Lung (tissue), 12 donors: Measurements from ENCODE around the gene STXBP6. TPM values are rescaled to one million over a fixed set of nuclear protein-coding genes. Genes with fewer than 3 reads are reported as not detected.

Source experiments
- ATAC-seq: fragments of 200-7000 bp; cut with Tn5 transposase; one replicate; pipeline ENCODE4 v1.9.1; 2020; ENCODE audit warnings: moderate number of reproducible peaks; ENCODE audit not compliant: insufficient read depth, low FRiP score
- DNase-seq, 3 donors: peaks; one replicate each; pipeline ENCODE4 v3.0.0-alpha.2; 2013 to 2017
- H3K27ac ChIP-seq, 2 donors: one replicate each; pipeline ENCODE4 v1.5.1; 2013; ENCODE audit warnings: mild to moderate bottlenecking in 2 of 2, moderate library complexity in 2 of 2, control low read depth in 1 of 2, inconsistent platforms in 1 of 2, low read depth in 1 of 2, low read length in 1 of 2
- H3K27me3 ChIP-seq, 3 donors: one replicate each; pipeline ENCODE4 v1.5.1; 2013; ENCODE audit warnings: low read length in 2 of 3; ENCODE audit not compliant: control insufficient read depth in 3 of 3, insufficient read depth in 3 of 3
- H3K36me3 ChIP-seq, 4 donors: one replicate each; pipeline ENCODE4 v1.5.1; 2013; ENCODE audit warnings: low read length in 4 of 4, mild to moderate bottlenecking in 1 of 4, moderate library complexity in 1 of 4; ENCODE audit not compliant: control insufficient read depth in 4 of 4, insufficient read depth in 4 of 4
- H3K4me1 ChIP-seq, 5 donors: one replicate each; pipeline ENCODE4 v1.5.1; 2013; ENCODE audit warnings: low read length in 5 of 5, mild to moderate bottlenecking in 2 of 5, moderate library complexity in 1 of 5; ENCODE audit not compliant: control insufficient read depth in 5 of 5, insufficient read depth in 5 of 5
- H3K4me3 ChIP-seq: one replicate; pipeline ENCODE4 v1.5.1; 2013; ENCODE audit warnings: mild to moderate bottlenecking, control low read depth, moderate library complexity
- H3K9ac ChIP-seq, 2 donors: one replicate each; pipeline ENCODE4 v1.5.1; 2013; ENCODE audit warnings: low read length in 2 of 2, control low read depth in 1 of 2; ENCODE audit not compliant: insufficient read depth in 1 of 2
- H3K9me3 ChIP-seq, 4 donors: one replicate each; pipeline ENCODE4 v1.5.1; 2013; ENCODE audit warnings: low read length in 3 of 4, mild to moderate bottlenecking in 1 of 4, moderate library complexity in 1 of 4; ENCODE audit not compliant: control insufficient read depth in 4 of 4, insufficient read depth in 3 of 4
- WGBS, 2 donors: extraction: QIAGEN DNeasy Blood & Tissue Kit; methylation state at CpG; one replicate each; pipeline ENCODE4 v1.1.7; 2013; 5-methylcytosine and 5-hydroxymethylcytosine counted together
- polyA plus RNA-seq, 2 donors: library from polyadenylated mRNA; stranded (reverse); fragments of 200-250 nt; gene quantifications; one replicate each; pipeline ENCODE4 v1.2.1, GENCODE V29; 2013
- total RNA-seq, 2 donors: library from RNA; depleted of rRNA in 1 of 2; stranded (reverse); fragments of >200 nt in 1 of 2; gene quantifications; one replicate each; pipeline ENCODE4 v1.2.1, GENCODE V29; 2014 to 2021
- TF ChIP-seq, protein P1 (sequence below): IDR thresholded peaks from 2 replicates; pipeline ENCODE4 v1.5.1; 2012; ENCODE audit warnings: mild to moderate bottlenecking; ENCODE audit errors: control extremely low read depth, extremely low read depth
- donor health status: control.
- donor health status: control.
- donor health status: Bipolar disorder and iron deficiency.
- donor health status: healthy.
- donor health status: DM: yes; HTN: yes; CAD: no.

STXBP6 gene
- total and polyA plus RNA-seq, 4 donors = 9.3 to 42.5 (median 10.5) TPM

GRCh38 chr14:25090256-25090655 is 40.3 kb upstream of the STXBP6 start:
- Histone ChIP-seq H3K36me3 (no peaks in the 10 kb centered on the region), H3K9ac (no peak overlapping the region), H3K27me3 (no peaks in the 10 kb centered on the region), H3K27ac (no peak overlapping the region), H3K4me3 (no peak overlapping the region), H3K9me3 (no peaks in the 10 kb centered on the region), H3K4me1 (peaks cover 0 to 6% (median 0%) of the 10 kb centered on the region in 5 donors)
- no peak for DNase-seq
- TF ChIP-seq, protein P1, sequence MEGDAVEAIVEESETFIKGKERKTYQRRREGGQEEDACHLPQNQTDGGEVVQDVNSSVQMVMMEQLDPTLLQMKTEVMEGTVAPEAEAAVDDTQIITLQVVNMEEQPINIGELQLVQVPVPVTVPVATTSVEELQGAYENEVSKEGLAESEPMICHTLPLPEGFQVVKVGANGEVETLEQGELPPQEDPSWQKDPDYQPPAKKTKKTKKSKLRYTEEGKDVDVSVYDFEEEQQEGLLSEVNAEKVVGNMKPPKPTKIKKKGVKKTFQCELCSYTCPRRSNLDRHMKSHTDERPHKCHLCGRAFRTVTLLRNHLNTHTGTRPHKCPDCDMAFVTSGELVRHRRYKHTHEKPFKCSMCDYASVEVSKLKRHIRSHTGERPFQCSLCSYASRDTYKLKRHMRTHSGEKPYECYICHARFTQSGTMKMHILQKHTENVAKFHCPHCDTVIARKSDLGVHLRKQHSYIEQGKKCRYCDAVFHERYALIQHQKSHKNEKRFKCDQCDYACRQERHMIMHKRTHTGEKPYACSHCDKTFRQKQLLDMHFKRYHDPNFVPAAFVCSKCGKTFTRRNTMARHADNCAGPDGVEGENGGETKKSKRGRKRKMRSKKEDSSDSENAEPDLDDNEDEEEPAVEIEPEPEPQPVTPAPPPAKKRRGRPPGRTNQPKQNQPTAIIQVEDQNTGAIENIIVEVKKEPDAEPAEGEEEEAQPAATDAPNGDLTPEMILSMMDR = no peak
- ATAC-seq = no peak
- WGBS, 2 donors = 77 to 81% methylated on average over 2 of the region's 2 CpGs

DNA sequence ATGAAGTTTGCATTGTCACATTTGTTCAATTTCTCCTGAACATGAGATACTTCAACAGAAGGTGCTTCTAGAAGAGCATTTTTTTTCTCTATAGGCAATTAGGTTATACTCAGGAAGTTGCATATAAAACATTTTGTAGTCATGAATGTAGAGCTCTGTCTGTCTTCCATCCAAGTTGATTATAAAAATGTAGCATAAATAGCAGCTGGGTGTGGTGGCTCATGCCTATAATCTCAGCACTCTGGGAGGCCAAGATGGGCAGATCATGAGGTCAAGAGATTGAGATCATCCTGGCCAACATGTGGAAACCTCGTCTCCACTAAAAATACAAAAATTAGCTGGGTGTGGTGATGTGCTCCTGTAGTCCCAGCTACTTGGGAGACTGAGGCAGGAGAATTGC is 39.5 kb upstream of the STXBP6 start:
- Histone ChIP-seq H3K27ac (no peak overlapping the region), H3K36me3 (no peaks in the 10 kb centered on the region), H3K9ac (no peak overlapping the region), H3K9me3 (no peaks in the 10 kb centered on the region), H3K4me3 (no peak overlapping the region), H3K27me3 (no peaks in the 10 kb centered on the region), H3K4me1 (peaks cover 0 to 6% (median 0%) of the 10 kb centered on the region in 5 donors)
- DNase-seq (no peak), ATAC-seq (no peak)
- WGBS, 2 donors = 85 to 93% methylated on average over 1 of the region's 1 CpG
- TF ChIP-seq, protein P1 = no peak

DNA sequence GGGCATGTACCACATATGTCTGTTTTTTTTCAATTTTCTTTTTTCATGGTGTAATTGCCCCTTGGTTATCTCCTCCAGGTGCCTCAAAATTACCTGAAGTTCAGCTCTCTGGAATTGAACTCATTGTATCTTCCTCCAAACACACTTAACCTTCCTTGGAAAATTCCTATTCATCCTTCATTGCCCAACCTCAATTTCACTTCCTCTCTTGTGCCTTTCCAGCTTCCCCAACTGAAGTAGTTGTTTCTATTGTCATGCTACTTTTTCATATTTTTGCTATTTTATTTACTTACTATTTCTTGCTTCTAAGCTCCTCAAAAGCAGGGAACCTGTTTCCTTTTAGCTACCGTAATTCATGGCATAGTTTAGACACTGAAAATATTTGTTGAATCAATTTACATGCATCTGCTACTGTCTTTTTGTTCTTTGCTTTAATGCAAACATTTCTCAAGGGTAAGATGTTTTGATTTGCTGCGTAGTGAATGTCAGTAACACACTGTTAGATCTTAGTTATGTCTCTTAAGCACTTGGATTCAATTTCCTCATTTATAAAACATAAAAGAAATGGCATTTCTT is 37.0 kb upstream of the STXBP6 start:
- Histone ChIP-seq H3K4me3 (no peak overlapping the region), H3K9ac (peak overlapping the region in 1 of 2 donors; percentile 38), H3K4me1 (peaks cover 0 to 6% (median 0%) of the 10 kb centered on the region in 5 donors), H3K27ac (no peak overlapping the region), H3K9me3 (no peaks in the 10 kb centered on the region), H3K36me3 (no peaks in the 10 kb centered on the region), H3K27me3 (no peaks in the 10 kb centered on the region)
- TF ChIP-seq, protein P1 = no peak
- 43 to 65% methylated on average over 2 of the region's 2 CpGs for WGBS, 2 donors
- DNase-seq = no peak
- ATAC-seq = no peak

- H3K4me3 ChIP-seq = no peak overlapping the region
Observed at GRCh38 chr14:25086081-25086480, 36.1 kb upstream of the STXBP6 start.

More at GRCh38 chr14:25086081-25086480, 36.1 kb upstream of the STXBP6 start:
- 63 to 80% methylated on average over 6 of the region's 6 CpGs for WGBS, 2 donors
- Histone ChIP-seq H3K4me1 (peaks cover 0 to 6% (median 0%) of the 10 kb centered on the region in 5 donors), H3K9me3 (no peaks in the 10 kb centered on the region), H3K27me3 (no peaks in the 10 kb centered on the region), H3K27ac (no peak overlapping the region), H3K36me3 (no peaks in the 10 kb centered on the region), H3K9ac (no peak overlapping the region)
- TF ChIP-seq, protein P1 = no peak
- DNase-seq (no peak), ATAC-seq (no peak)
